Measurements from ENCODE around the gene UAP1.
A peak's percentile ranks its signal among the peaks of the same experiment; 100 is the strongest.

UAP1 gene

DNA sequence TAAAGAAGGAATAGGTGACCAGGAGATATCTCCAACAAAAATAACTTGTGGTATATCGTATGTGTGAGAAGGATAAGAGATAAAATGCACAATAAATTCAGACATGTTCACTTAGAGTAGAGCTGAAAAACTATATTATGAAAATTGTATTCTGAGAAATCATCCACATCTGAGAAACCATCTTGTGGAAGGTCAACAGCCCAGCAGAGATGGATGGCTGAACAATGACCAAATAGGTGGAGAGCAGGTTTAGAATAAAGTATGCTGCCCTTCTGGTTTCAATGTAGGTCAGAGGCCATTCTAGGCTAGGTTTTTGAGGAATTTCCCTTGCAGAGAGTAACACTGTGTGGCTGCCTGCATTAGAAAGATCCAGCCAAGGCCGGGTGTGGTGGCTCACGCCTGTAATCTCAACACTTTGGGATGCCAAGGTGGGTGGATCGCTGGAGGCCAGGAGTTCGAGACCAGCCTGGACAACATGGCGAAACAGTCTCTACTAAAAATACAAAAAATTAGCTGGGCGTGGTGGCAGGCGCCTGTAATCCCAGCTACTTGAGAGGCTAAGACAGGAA, 8.8 kb upstream of the UAP1 start:
- no peak overlapping the region for H3K27ac ChIP-seq
- TF ChIP-seq ZFX (IDR thresholded peaks at IDR 0.05; ENCODE audit: borderline replicate concordance) = no peak
- TF ChIP-seq, protein P1, sequence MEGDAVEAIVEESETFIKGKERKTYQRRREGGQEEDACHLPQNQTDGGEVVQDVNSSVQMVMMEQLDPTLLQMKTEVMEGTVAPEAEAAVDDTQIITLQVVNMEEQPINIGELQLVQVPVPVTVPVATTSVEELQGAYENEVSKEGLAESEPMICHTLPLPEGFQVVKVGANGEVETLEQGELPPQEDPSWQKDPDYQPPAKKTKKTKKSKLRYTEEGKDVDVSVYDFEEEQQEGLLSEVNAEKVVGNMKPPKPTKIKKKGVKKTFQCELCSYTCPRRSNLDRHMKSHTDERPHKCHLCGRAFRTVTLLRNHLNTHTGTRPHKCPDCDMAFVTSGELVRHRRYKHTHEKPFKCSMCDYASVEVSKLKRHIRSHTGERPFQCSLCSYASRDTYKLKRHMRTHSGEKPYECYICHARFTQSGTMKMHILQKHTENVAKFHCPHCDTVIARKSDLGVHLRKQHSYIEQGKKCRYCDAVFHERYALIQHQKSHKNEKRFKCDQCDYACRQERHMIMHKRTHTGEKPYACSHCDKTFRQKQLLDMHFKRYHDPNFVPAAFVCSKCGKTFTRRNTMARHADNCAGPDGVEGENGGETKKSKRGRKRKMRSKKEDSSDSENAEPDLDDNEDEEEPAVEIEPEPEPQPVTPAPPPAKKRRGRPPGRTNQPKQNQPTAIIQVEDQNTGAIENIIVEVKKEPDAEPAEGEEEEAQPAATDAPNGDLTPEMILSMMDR (IDR thresholded peaks at IDR 0.05) = no peak

DNA sequence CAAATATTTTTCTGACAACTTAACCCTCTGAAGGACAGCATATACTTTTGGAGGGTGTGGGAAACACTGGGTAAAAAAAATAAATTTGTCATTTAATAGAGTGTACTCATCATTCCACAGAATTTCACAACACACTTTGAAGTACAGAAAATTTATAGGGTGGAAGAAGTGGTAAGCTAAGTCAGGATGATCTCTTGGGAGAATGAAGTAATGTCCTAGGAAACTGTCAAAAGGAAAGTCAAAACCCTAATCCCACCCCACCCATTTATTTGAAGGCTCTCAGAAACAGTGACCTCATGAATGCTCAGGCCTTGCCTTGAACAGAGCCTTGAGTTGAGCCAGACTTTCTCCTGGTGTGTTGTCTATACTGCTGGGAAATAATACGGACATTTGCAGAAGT, 7.3 kb upstream of the UAP1 start:
- H3K27ac ChIP-seq = no peak overlapping the region
- TF ChIP-seq ZFX (IDR thresholded peaks at IDR 0.05; ENCODE audit: borderline replicate concordance) = no peak
- TF ChIP-seq, protein P1 (IDR thresholded peaks at IDR 0.05) = no peak

DNA sequence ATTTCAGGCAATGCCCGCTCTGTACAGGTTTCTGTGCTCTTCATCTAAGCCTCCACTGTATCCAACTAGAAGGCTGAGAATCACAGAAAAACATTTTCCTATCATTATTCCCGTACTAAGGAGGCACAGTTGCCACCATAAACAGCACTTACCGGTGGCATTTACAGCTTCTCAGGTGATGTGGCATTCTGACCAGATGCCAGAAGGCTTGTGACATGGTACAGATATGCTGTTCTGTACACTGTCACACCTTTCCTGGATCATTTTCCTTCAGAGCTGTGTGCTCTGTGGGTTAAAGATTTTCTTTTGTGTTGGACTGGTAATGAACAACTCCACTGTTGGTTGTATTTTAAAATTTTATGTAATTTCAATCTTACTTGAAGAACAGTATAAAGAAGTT, 4.0 kb upstream of the UAP1 start:
- TF ChIP-seq ZFX (IDR thresholded peaks at IDR 0.05; ENCODE audit: borderline replicate concordance) = no peak
- TF ChIP-seq, protein P1 (IDR thresholded peaks at IDR 0.05) = no peak
- H3K27ac ChIP-seq = no peak overlapping the region

DNA sequence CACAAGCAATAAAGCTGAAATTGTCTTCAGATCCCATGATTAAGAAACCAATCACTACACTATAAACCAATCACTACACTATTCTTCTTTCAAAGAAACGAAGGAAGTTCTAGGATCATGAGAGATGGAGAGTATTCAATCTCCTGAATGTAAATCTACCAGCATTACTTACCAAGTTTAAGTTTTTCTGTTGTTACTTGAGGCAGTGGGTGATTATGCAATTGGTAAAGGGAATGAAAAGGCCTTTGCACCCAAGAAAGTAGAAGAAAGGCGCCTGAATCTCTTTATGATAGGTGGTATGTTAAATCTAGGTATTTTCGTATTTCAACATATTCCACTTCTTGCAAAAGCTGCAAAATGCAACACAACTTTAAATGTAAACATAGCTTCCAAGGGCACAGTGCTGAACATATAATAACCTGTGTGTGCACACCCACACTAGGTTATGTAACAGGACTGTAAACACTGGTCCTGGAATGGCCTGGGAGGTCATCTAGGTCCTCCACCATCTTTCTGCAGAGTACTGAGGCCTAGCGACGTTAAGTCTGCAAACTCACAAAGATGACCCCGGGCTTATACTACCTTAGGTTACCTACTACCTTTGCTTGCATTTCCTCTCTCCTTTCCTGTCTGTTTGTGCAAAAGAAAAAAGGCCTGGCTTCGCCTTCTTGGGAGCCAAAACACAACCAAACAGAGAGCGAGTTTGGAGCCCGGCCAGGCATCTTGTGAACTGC, 1.1 kb upstream of the UAP1 start:
- no peak for TF ChIP-seq ZFX (IDR thresholded peaks at IDR 0.05; ENCODE audit: borderline replicate concordance)
- TF ChIP-seq, protein P1 (IDR thresholded peaks at IDR 0.05) = no peak
- H3K27ac ChIP-seq = peak overlapping the region; percentile 94

DNA sequence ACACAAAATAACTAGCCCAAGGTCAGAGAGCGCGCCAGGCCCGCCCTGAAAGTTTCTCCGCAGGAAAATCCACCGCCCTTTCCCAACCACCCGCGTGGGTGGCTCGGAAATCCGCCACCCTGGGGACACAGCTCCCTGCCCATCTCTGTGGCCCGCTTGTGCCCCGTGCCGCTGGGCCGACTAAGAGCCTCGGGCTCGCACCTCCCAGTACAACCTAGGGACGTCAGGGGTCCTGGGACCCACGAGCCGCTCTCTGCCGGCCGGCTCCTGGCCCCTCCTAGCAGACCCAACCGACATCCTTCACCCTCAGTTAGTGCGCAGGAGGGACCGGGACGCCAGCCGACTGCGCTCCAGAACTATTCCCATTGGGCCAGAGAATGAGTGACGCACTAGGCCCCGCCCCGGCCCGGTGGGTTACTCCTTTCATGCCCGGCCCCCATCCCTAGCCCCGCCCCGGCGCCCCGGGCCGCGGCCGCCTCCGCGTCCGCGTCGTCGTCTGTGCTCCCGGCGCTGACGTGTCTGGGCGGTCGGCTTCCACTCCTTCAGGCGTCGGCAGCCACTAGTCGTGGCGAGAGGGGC, 396 bp upstream of the UAP1 start:
- peak overlapping the region; percentile 94 for H3K27ac ChIP-seq
- no peak for TF ChIP-seq ZFX (IDR thresholded peaks at IDR 0.05; ENCODE audit: borderline replicate concordance)
- TF ChIP-seq, protein P1 (IDR thresholded peaks at IDR 0.05) = no peak

DNA sequence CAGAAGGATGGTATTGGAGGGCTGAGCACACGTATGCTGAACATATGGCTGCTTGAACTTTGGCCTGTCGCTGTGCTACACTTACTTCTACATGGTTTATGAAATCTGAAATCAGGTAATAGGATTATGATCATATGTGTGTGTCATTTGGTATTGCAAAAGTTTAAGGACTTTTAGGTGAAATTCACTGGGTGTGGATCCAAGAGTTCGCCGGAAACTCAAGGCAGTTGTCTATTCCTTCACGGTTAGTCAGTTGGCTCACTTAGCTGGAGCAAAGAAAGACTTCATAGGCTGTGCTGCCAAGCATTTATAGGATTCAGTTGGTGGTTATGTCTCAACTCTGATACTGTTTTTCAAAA, 927 bp downstream of the UAP1 start:
- peak overlapping the region; percentile 94; the same call in 1 of the 2 replicates for H3K27ac ChIP-seq
- no peak for TF ChIP-seq ZFX (IDR thresholded peaks at IDR 0.05; ENCODE audit: borderline replicate concordance)
- TF ChIP-seq, protein P1 (IDR thresholded peaks at IDR 0.05) = no peak

DNA sequence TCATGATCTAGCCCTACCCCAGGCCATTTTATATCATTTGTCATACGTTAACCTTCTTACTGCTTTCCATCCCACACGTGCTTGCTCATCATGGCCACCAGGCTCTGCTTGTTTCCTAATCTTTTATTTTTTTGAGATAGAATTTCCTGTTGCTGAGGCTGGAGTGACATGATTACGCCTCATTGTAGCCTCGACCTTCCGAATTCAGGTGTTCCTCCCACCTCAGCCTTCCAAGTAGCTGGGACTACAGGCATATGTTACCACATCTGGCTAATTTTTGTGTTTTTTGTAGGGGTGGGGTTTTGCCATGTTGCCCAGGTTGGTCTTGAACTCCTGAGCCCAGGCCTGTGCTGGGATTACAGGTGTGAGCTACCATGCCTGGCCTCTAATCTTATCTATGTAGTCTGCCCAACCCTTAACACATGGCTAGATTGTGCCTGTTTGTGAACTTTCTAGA, 3.3 kb downstream of the UAP1 start:
- no peak overlapping the region for H3K27ac ChIP-seq
- TF ChIP-seq ZFX (IDR thresholded peaks at IDR 0.05; ENCODE audit: borderline replicate concordance) = no peak
- TF ChIP-seq, protein P1 (IDR thresholded peaks at IDR 0.05) = no peak

Data from 22Rv1 (cell line).